Upper lobe of left lung (tissue), 6 donors: ENCODE results near the gene HOXD12. TPM values are rescaled to one million over a fixed set of nuclear protein-coding genes. Genes with fewer than 3 reads are reported as not detected.
A peak's percentile ranks its signal among the peaks of the same experiment; 100 is the strongest.

Experiments
- ATAC-seq, 2 donors: fragments of 200-7000 bp; cut with Tn5 transposase; one replicate each; pipeline ENCODE4 v1.9.1; 2022; ENCODE audit warnings: mild to moderate bottlenecking in 2 of 2, moderate library complexity in 2 of 2; ENCODE audit not compliant: low FRiP score in 2 of 2
- DNase-seq, 2 donors: peaks; one replicate each; pipeline ENCODE4 v3.0.0-alpha.2; 2019 to 2020
- H3K27ac ChIP-seq, 4 donors: fragments of 200-600 bp; sonication (generic); one replicate each; pipeline ENCODE4 v1.5.1; 2016 to 2019
- H3K27me3 ChIP-seq, 4 donors: fragments of 200-600 bp; sonication (generic); one replicate each; pipeline ENCODE4 v1.5.1; 2017 to 2019
- H3K36me3 ChIP-seq, 4 donors: fragments of 200-600 bp; sonication (generic); one replicate each; pipeline ENCODE4 v1.5.1; 2016 to 2019
- H3K4me1 ChIP-seq, 4 donors: fragments of 200-600 bp; sonication (generic); one replicate each; pipeline ENCODE4 v1.5.1; 2018 to 2019
- H3K4me3 ChIP-seq, 4 donors: fragments of 200-600 bp; sonication (generic); one replicate each; pipeline ENCODE4 v1.5.1; 2017 to 2019; ENCODE audit warnings: mild to moderate bottlenecking in 2 of 4, moderate library complexity in 1 of 4
- H3K9me3 ChIP-seq, 4 donors: fragments of 200-600 bp; sonication (generic); one replicate each; pipeline ENCODE4 v1.5.1; 2018 to 2019
- CTCF ChIP-seq, 6 experiments: fragments of 450-650 bp in 4 of 6; fragments of 200-600 bp in 2 of 6; sonication (generic) in 2 of 6; IDR thresholded peaks; one replicate each; pipeline ENCODE4 v1.5.1; 2016 to 2019; ENCODE audit warnings: antibody characterized with exemption in 6 of 6
- EP300 ChIP-seq, 4 donors: sonication (generic); formaldehyde crosslinking; IDR thresholded peaks; one replicate each; pipeline ENCODE4 v1.5.1; 2017; ENCODE audit warnings: antibody characterized with exemption in 4 of 4, control low read depth in 2 of 4
- POLR2A ChIP-seq, 4 donors: fragments of 450-650 bp; IDR thresholded peaks; one replicate each; pipeline ENCODE4 v1.5.1; 2016 to 2017; ENCODE audit warnings: antibody characterized with exemption in 4 of 4, mild to moderate bottlenecking in 2 of 4
- POLR2AphosphoS5 ChIP-seq, 2 donors: sonication (generic); formaldehyde crosslinking; IDR thresholded peaks; one replicate each; pipeline ENCODE4 v1.5.1; 2017; ENCODE audit warnings: antibody characterized with exemption in 2 of 2
- WGBS, 2 donors: methylation state at CpG; one replicate each; pipeline ENCODE4 v1.1.5; 2017 to 2018; 5-methylcytosine and 5-hydroxymethylcytosine counted together
- total RNA-seq, 6 donors: library from RNA; depleted of rRNA in 4 of 6; stranded (reverse); fragments of >200 nt in 4 of 6; gene quantifications; one replicate each; pipeline versions ENCODE4 v1.1.0 to v1.2.1, GENCODE V29; 2016 to 2021
- donor health status: DM: no; HTN: no; CAD: no; lungs with moderate emphysema.
- donor health status: DM: no; HTN: yes; CAD: no; lungs with severe emphysema.

The HOXD12 gene
- total RNA-seq, 6 donors from 2014 or later: not detected

GRCh38 chr2:176076796-176077195, 22.8 kb upstream of the HOXD12 start:
- DNase-seq: no peak
- H3K27me3 ChIP-seq: peaks cover 0 to 96% (median 51%) of the 10 kb centered on the region in 4 donors
- no peak for ATAC-seq
- WGBS, 2 donors: 22 to 25% methylated on average over 2 of the region's 2 CpGs
- H3K36me3 ChIP-seq: no peaks in the 10 kb centered on the region
- no peak overlapping the region for H3K27ac ChIP-seq
- TF ChIP-seq EP300 (IDR thresholded peaks at IDR 0.05): no peak
- TF ChIP-seq POLR2AphosphoS5 (IDR thresholded peaks at IDR 0.05): no peak
- TF ChIP-seq POLR2A (IDR thresholded peaks at IDR 0.05): no peak
- no peak for TF ChIP-seq CTCF (IDR thresholded peaks at IDR 0.05)
- H3K4me3 ChIP-seq: no peak overlapping the region
- H3K9me3 ChIP-seq: peaks cover 0 to 11% (median 8%) of the 10 kb centered on the region in 4 donors
- H3K4me1 ChIP-seq: peaks cover 8 to 25% (median 13%) of the 10 kb centered on the region in 4 donors

GRCh38 chr2:176078541-176079284, 20.9 kb upstream of the HOXD12 start:
- Histone ChIP-seq H3K4me3 (no peak overlapping the region), H3K9me3 (peaks cover 0 to 22% (median 11%) of the 10 kb centered on the region in 4 donors), H3K4me1 (peaks cover 8 to 37% (median 16%) of the 10 kb centered on the region in 4 donors), H3K27me3 (peaks cover 0 to 96% (median 59%) of the 10 kb centered on the region in 4 donors), H3K36me3 (no peaks in the 10 kb centered on the region), H3K27ac (no peak overlapping the region)
- no peak for ATAC-seq
- 9% methylated on average over 25 of the region's 25 CpGs for WGBS, 2 donors
- no peak for DNase-seq
- TF ChIP-seq CTCF (IDR thresholded peaks at IDR 0.05): no peak
- TF ChIP-seq POLR2AphosphoS5 (IDR thresholded peaks at IDR 0.05): no peak

GRCh38 chr2:176079285-176079830, 20.2 kb upstream of the HOXD12 start:
- ATAC-seq: no peak
- Histone ChIP-seq H3K9me3 (peaks cover 0 to 22% (median 12%) of the 10 kb centered on the region in 4 donors), H3K4me3 (peak overlapping the region in 1 of 4 donors; percentile 18), H3K27ac (no peak overlapping the region), H3K4me1 (peaks cover 8 to 37% (median 16%) of the 10 kb centered on the region in 4 donors), H3K27me3 (peaks cover 0 to 95% (median 58%) of the 10 kb centered on the region in 4 donors), H3K36me3 (no peaks in the 10 kb centered on the region)
- TF ChIP-seq EP300 (IDR thresholded peaks at IDR 0.05): no peak
- WGBS, 2 donors: 10% methylated on average over 27 to 29 of the region's 30 CpGs
- peak in 1 of 2 donors; percentile 39 for DNase-seq

- TF ChIP-seq EP300 (IDR thresholded peaks at IDR 0.05) (no peak), CTCF (IDR thresholded peaks at IDR 0.05) (peak; percentile 25 to 53 (median 34))
- 5% methylated on average over 4 to 59 of the region's 86 CpGs for WGBS, 2 donors
- ATAC-seq (peak in 1 of 2 donors; percentile 47), DNase-seq (peak in 1 of 2 donors; percentile 88)
- H3K4me1 ChIP-seq: peaks cover 8 to 42% (median 16%) of the 10 kb centered on the region in 4 donors
- no peak overlapping the region for H3K27ac ChIP-seq
- H3K27me3 ChIP-seq: peaks cover 0 to 95% (median 58%) of the 10 kb centered on the region in 4 donors
- peaks cover 0 to 22% (median 12%) of the 10 kb centered on the region in 4 donors for H3K9me3 ChIP-seq
- peak overlapping the region in 2 of 4 donors; percentile 18 to 22 for H3K4me3 ChIP-seq
- H3K36me3 ChIP-seq: no peaks in the 10 kb centered on the region
Measured at GRCh38 chr2:176079831-176080539, 19.6 kb upstream of the HOXD12 start.
